Common myeloid progenitor, CD34-positive (primary cell): ENCODE results near the gene STAT5B.
"Not testable (repeated sequence)": the region's sequence is repeated elsewhere in the genome, so short reads cannot be mapped to it uniquely, and the experiment has no call there.

Experiments
- CTCF ChIA-PET: fragments of 350-600 bp; sonication (Branson Sonifier 250); formaldehyde crosslinking; loops from one replicate; lab custom pipeline; 2021; ENCODE audit warnings: antibody characterized with exemption; lab: Charles Lee
- POLR2A ChIA-PET: fragments of 350-600 bp; sonication (Branson Sonifier 250); formaldehyde crosslinking; loops from one replicate; lab custom pipeline; 2021; ENCODE audit warnings: antibody characterized with exemption; lab: Charles Lee
- DNase-seq, 3 donors: peaks; one replicate each; pipeline versions ENCODE4 v3.0.0 to v3.0.0-alpha.2; 2013
- H3K27ac ChIP-seq, 2 experiments: 1 replicate in 1 of 2; 2 replicates in 1 of 2; pipeline ENCODE4 v1.7.0; 2013; ENCODE audit warnings: inconsistent platforms in 2 of 2, low read length in 2 of 2, mild to moderate bottlenecking in 2 of 2, low read depth in 1 of 2, moderate library complexity in 1 of 2; ENCODE audit not compliant: severe bottlenecking in 2 of 2, insufficient read depth in 1 of 2, poor library complexity in 1 of 2
- H3K27me3 ChIP-seq, 5 experiments: replicated peaks in 2 of 5; 1 replicate in 3 of 5; 2 replicates in 2 of 5; pipeline versions ENCODE4 v1.6.1 to v1.7.0; 2013; ENCODE audit warnings: low read length in 4 of 5, mild to moderate bottlenecking in 2 of 5, moderate library complexity in 2 of 5, inconsistent platforms in 1 of 5; ENCODE audit not compliant: insufficient read depth in 5 of 5, control insufficient read depth in 4 of 5
- H3K36me3 ChIP-seq, 4 experiments: 1 replicate in 2 of 4; 2 replicates in 2 of 4; pipeline versions ENCODE4 v1.6.1 to v1.7.0; 2013; ENCODE audit warnings: low read length in 3 of 4, control low read depth in 1 of 4, mild to moderate bottlenecking in 1 of 4; ENCODE audit not compliant: control insufficient read depth in 4 of 4, insufficient read depth in 4 of 4
- H3K4me1 ChIP-seq, 4 experiments: 1 replicate in 3 of 4; 2 replicates in 1 of 4; pipeline versions ENCODE4 v1.6.1 to v1.7.1; 2013; ENCODE audit warnings: low read length in 3 of 4, mild to moderate bottlenecking in 3 of 4, control low read depth in 1 of 4, inconsistent platforms in 1 of 4, moderate library complexity in 1 of 4; ENCODE audit not compliant: control insufficient read depth in 4 of 4, insufficient read depth in 4 of 4; ENCODE audit errors: control extremely low read depth in 1 of 4
- H3K4me3 ChIP-seq, 7 experiments: 1 replicate in 4 of 7; 2 replicates in 3 of 7; pipeline versions ENCODE4 v1.5.1 to v1.7.0; 2013; ENCODE audit warnings: mild to moderate bottlenecking in 7 of 7, low read length in 6 of 7, moderate library complexity in 6 of 7, inconsistent platforms in 2 of 7, low read depth in 2 of 7, control low read depth in 1 of 7; ENCODE audit not compliant: insufficient read depth in 4 of 7, control insufficient read depth in 1 of 7; ENCODE audit errors: extremely low read depth in 1 of 7
- H3K9me3 ChIP-seq, 5 experiments: 1 replicate in 4 of 5; 2 replicates in 1 of 5; pipeline versions ENCODE4 v1.6.1 to v1.7.1; 2013; ENCODE audit warnings: low read length in 4 of 5, mild to moderate bottlenecking in 2 of 5, inconsistent platforms in 1 of 5, low read depth in 1 of 5, moderate library complexity in 1 of 5; ENCODE audit not compliant: control insufficient read depth in 4 of 5, insufficient read depth in 2 of 5; ENCODE audit errors: control extremely low read depth in 1 of 5
- WGBS: methylation state at CpG from one replicate; pipeline ENCODE4 v1.1.5; 2013; ENCODE audit not compliant: insufficient coverage; 5-methylcytosine and 5-hydroxymethylcytosine counted together

STAT5B gene

DNA sequence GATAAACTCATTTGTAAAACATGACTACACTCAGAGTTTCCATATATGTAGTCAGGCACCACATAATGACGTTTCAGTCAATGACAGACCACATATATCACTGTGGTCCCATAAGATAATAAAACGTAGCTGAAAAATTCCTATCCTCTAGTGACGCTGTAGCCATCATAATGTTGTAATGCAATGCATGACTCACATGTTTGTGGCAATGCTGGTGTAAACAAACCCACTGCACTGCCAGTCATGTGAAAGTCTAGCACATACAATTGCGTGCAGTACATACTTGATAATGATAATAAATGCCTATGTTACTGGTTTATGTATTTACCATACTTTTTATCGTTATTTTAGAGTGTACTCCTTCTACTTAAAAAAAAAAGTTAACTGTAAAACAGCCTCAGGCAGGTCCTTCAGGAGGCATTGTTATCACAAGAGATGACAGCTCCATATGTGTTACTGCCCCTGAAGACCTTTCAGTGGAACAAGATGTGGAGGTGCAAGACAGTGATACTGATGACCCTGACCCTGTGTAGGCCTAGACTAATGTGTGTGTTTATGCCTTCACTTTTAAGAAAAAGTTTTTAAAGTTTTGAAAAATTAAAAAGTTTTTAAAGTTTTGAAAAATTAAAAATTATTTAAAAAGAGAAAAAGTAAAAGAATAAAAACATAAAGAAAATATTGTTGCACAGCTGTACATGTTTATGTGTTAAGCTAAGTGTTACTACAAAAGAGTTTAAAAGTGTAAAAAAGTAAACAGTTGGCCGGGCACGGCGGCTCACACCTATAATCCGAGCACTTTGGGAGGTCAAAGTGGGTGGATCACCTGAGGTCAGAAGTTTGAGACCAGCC is 9.0 kb downstream of the STAT5B start:
- Histone ChIP-seq H3K4me3 (no peak overlapping the region), H3K4me1 (peaks cover 9 to 27% (median 12%) of the 10 kb centered on the region in 4 experiments), H3K27ac (peak overlapping the region in 1 of 2 experiments; percentile 70), H3K27me3 (no peaks in the 10 kb centered on the region), H3K9me3 (no peaks in the 10 kb centered on the region), H3K36me3 (peaks cover 0 to 5% (median 1%) of the 10 kb centered on the region in 4 experiments)
- CTCF ChIA-PET, result interaction anchor here (0.5 to 1.8 kb wide), 7 partner anchors 10 to 1582 kb away, joined by 3 to 7 read pairs (median 3); no protein-coding TSS in a partner anchor
- POLR2A ChIA-PET, result interaction anchor here (0.7 to 1.0 kb wide), 2 partner anchors 10 to 18 kb away, joined by 3 to 4 read pairs; no protein-coding TSS in a partner anchor
- DNase-seq, result peak; percentile 76 to 92 (median 83)
- WGBS, result 78% methylated on average over 6 of the region's 9 CpGs

DNA sequence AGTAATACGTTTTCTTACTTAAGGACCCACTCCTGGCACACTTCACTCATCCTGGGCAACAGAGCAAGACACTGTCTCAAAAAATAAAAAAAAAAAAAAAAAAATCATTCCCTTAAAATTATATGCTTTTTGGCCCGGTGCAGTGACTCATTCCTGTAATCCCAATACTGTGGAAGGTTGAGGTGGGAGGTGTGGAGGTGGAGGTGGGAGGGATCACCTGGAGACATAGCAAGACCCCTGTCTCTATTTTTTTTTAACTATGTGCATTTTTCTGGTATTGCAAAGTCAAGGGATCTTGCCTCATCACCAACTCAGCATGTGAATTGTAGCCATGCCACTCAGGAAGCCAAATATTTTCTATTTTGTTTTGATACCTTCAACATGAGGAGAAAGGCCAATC is 9.7 kb downstream of the STAT5B start:
- Histone ChIP-seq H3K4me3 (no peak overlapping the region), H3K4me1 (peaks cover 4 to 21% (median 7%) of the 10 kb centered on the region in 4 experiments), H3K36me3 (peaks cover 0 to 5% (median 1%) of the 10 kb centered on the region in 4 experiments), H3K9me3 (no peaks in the 10 kb centered on the region), H3K27me3 (no peaks in the 10 kb centered on the region), H3K27ac (peak overlapping the region in 1 of 2 experiments; percentile 70)
- no CpG with 5 or more reads among the region's 2 CpGs for WGBS
- no peak for DNase-seq
- POLR2A ChIA-PET, result interaction anchor here (1.0 kb wide), 1 partner anchor 18 kb away, joined by 3 read pairs; no protein-coding TSS in a partner anchor
- CTCF ChIA-PET, result interaction anchor here (0.9 to 1.3 kb wide), 5 partner anchors 10 to 137 kb away, joined by 3 to 4 read pairs (median 3); no protein-coding TSS in a partner anchor

DNA sequence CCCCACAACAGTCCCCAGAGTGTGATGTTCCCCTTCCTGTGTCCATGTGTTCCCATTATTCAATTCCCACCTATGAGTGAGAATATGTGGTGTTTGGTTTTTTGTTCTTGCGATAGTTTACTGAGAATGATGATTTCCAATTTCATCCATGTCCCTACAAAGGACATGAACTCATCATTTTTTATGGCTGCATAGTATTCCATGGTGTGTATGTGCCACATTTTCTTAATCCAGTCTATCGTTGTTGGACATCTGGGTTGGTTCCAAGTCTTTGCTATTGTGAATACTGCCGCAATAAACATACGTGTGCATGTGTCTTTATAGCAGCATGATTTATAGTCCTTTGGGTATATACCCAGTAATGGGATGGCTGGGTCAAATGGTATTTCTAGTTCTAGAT is 11.8 kb downstream of the STAT5B start:
- no CpG with 5 or more reads among the region's 4 CpGs for WGBS
- DNase-seq, H3K27ac ChIP-seq, POLR2A ChIA-PET, H3K36me3 ChIP-seq, H3K27me3 ChIP-seq, H3K9me3 ChIP-seq, H3K4me3 ChIP-seq, CTCF ChIA-PET: not testable (repeated sequence)
- peaks cover 0 to 15% (median 5%) of the 10 kb centered on the region in 4 experiments for H3K4me1 ChIP-seq

DNA sequence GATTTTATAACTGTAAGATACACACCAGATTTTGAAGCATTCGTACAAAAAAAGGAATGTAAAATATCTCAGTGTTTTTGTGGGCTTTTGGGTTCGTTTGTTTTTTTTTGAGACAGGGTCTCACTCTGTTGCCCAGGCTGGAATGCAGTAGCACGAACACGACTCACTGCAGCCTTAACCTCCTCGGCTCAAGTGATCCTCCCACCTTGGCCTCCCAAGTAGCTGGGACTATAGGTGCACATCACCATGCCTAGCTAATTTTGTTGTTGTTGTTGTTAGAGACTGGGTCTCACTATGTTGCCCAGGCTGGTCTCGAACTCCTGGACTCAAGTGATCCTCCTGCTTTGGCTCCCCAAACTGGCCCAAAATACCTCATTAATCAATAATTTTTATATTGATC is 15.9 kb downstream of the STAT5B start:
- H3K4me3 ChIP-seq, result no peak overlapping the region
- 94% methylated on average over 2 of the region's 6 CpGs for WGBS
- H3K4me1 ChIP-seq, result peaks cover 0 to 9% (median 4%) of the 10 kb centered on the region in 4 experiments
- CTCF ChIA-PET, result interaction anchor here (1.0 to 1.2 kb wide), 2 partner anchors 10 to 38 kb away, joined by 3 to 4 read pairs; no protein-coding TSS in a partner anchor
- no peak for DNase-seq
- no peaks in the 10 kb centered on the region for H3K27me3 ChIP-seq
- H3K36me3 ChIP-seq, result peaks cover 0 to 2% (median 0%) of the 10 kb centered on the region in 4 experiments
- H3K9me3 ChIP-seq, result no peaks in the 10 kb centered on the region
- H3K27ac ChIP-seq, result no peak overlapping the region
- POLR2A ChIA-PET, result no interaction called here

DNA sequence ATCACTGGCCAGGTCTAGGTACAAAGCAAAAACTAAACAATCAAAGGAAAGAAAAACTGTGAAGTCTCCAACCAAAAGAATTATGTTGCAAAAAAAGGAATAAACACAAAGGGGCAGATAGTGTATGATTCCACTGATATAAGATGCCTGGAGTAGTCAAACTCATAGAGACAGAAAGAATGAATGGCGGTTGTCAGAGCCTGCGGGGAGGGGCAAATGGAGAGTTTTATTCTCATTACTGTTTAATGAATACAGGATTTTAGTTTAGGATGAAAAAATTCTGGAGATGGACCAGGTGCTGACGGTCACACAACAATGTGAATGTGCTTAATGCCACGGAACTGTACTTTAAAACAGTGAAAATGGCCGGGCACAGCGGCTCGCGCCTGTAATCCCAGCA is 20.7 kb downstream of the STAT5B start:
- CTCF ChIA-PET, result interaction anchor here (0.6 kb wide), 1 partner anchor 25 kb away, joined by 3 read pairs; no protein-coding TSS in a partner anchor

DNA sequence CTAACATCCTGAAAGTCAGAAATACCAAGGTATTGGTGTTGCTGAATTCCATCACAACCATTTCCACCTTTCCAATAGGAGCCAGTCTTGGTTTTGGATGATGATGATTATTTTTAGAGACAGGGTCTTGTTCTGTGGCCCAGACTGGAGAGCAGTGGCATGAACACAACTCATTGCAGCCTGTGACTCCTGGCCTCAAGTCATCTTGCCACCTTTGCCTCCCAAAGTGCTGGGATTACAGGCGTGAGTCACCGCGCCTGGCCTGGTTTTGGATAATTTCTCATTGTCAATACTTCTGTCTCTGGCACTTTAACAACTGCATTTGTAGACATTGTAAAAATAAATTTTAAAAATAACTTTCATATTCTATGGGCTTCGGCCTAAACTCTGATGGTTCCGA is 22.6 kb downstream of the STAT5B start:
- no peak for DNase-seq
- CTCF ChIA-PET, result interaction anchor here (1.0 kb wide), 1 partner anchor 16 kb away, joined by 3 read pairs; no protein-coding TSS in a partner anchor
- H3K36me3 ChIP-seq, result no peaks in the 10 kb centered on the region
- no peaks in the 10 kb centered on the region for H3K9me3 ChIP-seq
- POLR2A ChIA-PET, result interaction anchor here (0.7 kb wide), 1 partner anchor 58 kb away, joined by 3 read pairs; no protein-coding TSS in a partner anchor
- H3K27ac ChIP-seq, result no peak overlapping the region
- WGBS, result no CpG with 5 or more reads among the region's 5 CpGs
- no peaks in the 10 kb centered on the region for H3K27me3 ChIP-seq
- H3K4me1 ChIP-seq, result peaks cover 19 to 50% (median 31%) of the 10 kb centered on the region in 4 experiments
- H3K4me3 ChIP-seq, result no peak overlapping the region

More for the DNA sequence above, 20.7 kb downstream of the STAT5B start:
- Histone ChIP-seq H3K27me3 (no peaks in the 10 kb centered on the region), H3K36me3 (no peaks in the 10 kb centered on the region), H3K4me3 (no peak overlapping the region), H3K27ac (no peak overlapping the region), H3K4me1 (peaks cover 12 to 35% (median 17%) of the 10 kb centered on the region in 4 experiments), H3K9me3 (no peaks in the 10 kb centered on the region)
- 98% methylated on average over 8 of the region's 8 CpGs for WGBS
- POLR2A ChIA-PET, result no interaction called here
- DNase-seq, result no peak
